Esophagus muscularis mucosa (tissue), 4 donors: Measurements from ENCODE around the gene PC. TPM values are rescaled to one million over a fixed set of nuclear protein-coding genes. Genes with fewer than 3 reads are reported as not detected.

Experiments used
- DNase-seq: peaks from one replicate; pipeline ENCODE4 v3.0.0-alpha.2; 2017; ENCODE audit errors: extremely low spot score
- H3K27ac ChIP-seq, 4 donors: fragments of 200-600 bp; sonication (generic); replicated peaks in 1 of 4; 1 replicate in 3 of 4; 2 replicates in 1 of 4; pipeline ENCODE4 v1.5.1; 2016 to 2019; ENCODE audit warnings: mild to moderate bottlenecking in 1 of 4
- H3K27me3 ChIP-seq, 4 donors: fragments of 200-600 bp; sonication (generic); one replicate each; pipeline versions ENCODE4 v1.5.1 to v1.6.0; 2016 to 2019
- H3K36me3 ChIP-seq, 4 donors: fragments of 200-600 bp; sonication (generic); one replicate each; pipeline ENCODE4 v1.5.1; 2016 to 2019
- H3K4me1 ChIP-seq, 4 donors: fragments of 200-600 bp; sonication (generic); one replicate each; pipeline ENCODE4 v1.5.1; 2016 to 2019
- H3K4me3 ChIP-seq, 4 donors: fragments of 200-600 bp; sonication (generic); 1 replicate in 2 of 4; 2 replicates in 2 of 4; pipeline ENCODE4 v1.5.1; 2016 to 2019; ENCODE audit warnings: mild to moderate bottlenecking in 4 of 4, moderate library complexity in 1 of 4
- H3K9me3 ChIP-seq, 4 donors: fragments of 200-600 bp; sonication (generic); 1 replicate in 3 of 4; 2 replicates in 1 of 4; pipeline ENCODE4 v1.5.1; 2016 to 2019
- EP300 ChIP-seq: sonication (generic); formaldehyde crosslinking; IDR thresholded peaks from one replicate; pipeline ENCODE4 v1.6.1; 2017; ENCODE audit warnings: antibody characterized with exemption
- POLR2A ChIP-seq: fragments of 450-650 bp; IDR thresholded peaks from one replicate; pipeline ENCODE4 v1.6.1; 2017; ENCODE audit warnings: antibody characterized with exemption, moderate library complexity, mild to moderate bottlenecking, low read depth
- POLR2AphosphoS5 ChIP-seq, 2 donors: sonication (generic); formaldehyde crosslinking; IDR thresholded peaks; one replicate each; pipeline ENCODE4 v1.6.1; 2017; ENCODE audit warnings: antibody characterized with exemption in 2 of 2
- WGBS: methylation state at CpG from one replicate; pipeline ENCODE4 v1.1.5; 2018; 5-methylcytosine and 5-hydroxymethylcytosine counted together
- intact Hi-C: fragments of 100-400 bp; cut with DNase I; formaldehyde crosslinking; loops from one replicate; pipeline ENCODE4 v1.15.1; 2023
- total RNA-seq, 4 donors: library from RNA; depleted of rRNA; stranded (reverse); fragments of >200 nt; gene quantifications; one replicate each; pipeline versions ENCODE4 v1.1.0 to v1.2.1, GENCODE V29; 2016
- TF ChIP-seq, protein P1 (sequence below), 3 experiments: fragments of 200-600 bp in 2 of 3; fragments of 450-650 bp in 1 of 3; sonication (generic) in 2 of 3; IDR thresholded peaks; one replicate each; pipeline ENCODE4 v1.5.1; 2017 to 2019; ENCODE audit warnings: antibody characterized with exemption in 3 of 3, mild to moderate bottlenecking in 2 of 3, moderate library complexity in 1 of 3

Gene PC
- total RNA-seq, 4 donors from 2014 or later: 2.1 to 5.5 (median 5.1) TPM

GRCh38 chr11:66987158-66987620 is 29.0 kb upstream of the PC start:
- TF ChIP-seq EP300: no peak
- no peak for TF ChIP-seq POLR2AphosphoS5 (IDR thresholded peaks at IDR 0.05)
- TF ChIP-seq, protein P1, sequence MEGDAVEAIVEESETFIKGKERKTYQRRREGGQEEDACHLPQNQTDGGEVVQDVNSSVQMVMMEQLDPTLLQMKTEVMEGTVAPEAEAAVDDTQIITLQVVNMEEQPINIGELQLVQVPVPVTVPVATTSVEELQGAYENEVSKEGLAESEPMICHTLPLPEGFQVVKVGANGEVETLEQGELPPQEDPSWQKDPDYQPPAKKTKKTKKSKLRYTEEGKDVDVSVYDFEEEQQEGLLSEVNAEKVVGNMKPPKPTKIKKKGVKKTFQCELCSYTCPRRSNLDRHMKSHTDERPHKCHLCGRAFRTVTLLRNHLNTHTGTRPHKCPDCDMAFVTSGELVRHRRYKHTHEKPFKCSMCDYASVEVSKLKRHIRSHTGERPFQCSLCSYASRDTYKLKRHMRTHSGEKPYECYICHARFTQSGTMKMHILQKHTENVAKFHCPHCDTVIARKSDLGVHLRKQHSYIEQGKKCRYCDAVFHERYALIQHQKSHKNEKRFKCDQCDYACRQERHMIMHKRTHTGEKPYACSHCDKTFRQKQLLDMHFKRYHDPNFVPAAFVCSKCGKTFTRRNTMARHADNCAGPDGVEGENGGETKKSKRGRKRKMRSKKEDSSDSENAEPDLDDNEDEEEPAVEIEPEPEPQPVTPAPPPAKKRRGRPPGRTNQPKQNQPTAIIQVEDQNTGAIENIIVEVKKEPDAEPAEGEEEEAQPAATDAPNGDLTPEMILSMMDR (IDR thresholded peaks at IDR 0.05): no peak
- no peak for TF ChIP-seq POLR2A
- no peak overlapping the region for H3K4me3 ChIP-seq
- H3K27me3 ChIP-seq: no peaks in the 10 kb centered on the region
- 55% methylated on average over 3 of the region's 6 CpGs for WGBS
- H3K9me3 ChIP-seq: no peaks in the 10 kb centered on the region
- no peak for DNase-seq
- no peaks in the 10 kb centered on the region for H3K36me3 ChIP-seq
- intact Hi-C loops: no loop called here
- no peak overlapping the region for H3K27ac ChIP-seq
- H3K4me1 ChIP-seq: peaks cover 7 to 19% (median 9%) of the 10 kb centered on the region in 4 donors

GRCh38 chr11:66986178-66986545 is 28.0 kb upstream of the PC start:
- TF ChIP-seq EP300 (no peak), POLR2AphosphoS5 (IDR thresholded peaks at IDR 0.05) (no peak), POLR2A (no peak)
- H3K4me3 ChIP-seq: no peak overlapping the region
- 83% methylated on average over 3 of the region's 7 CpGs for WGBS
- no peak overlapping the region for H3K27ac ChIP-seq
- DNase-seq: no peak
- no peaks in the 10 kb centered on the region for H3K9me3 ChIP-seq
- peaks cover 15 to 29% (median 18%) of the 10 kb centered on the region in 4 donors for H3K4me1 ChIP-seq
- intact Hi-C loops: no loop called here
- H3K36me3 ChIP-seq: no peaks in the 10 kb centered on the region
- H3K27me3 ChIP-seq: no peaks in the 10 kb centered on the region

- TF ChIP-seq EP300 (no peak), POLR2A (no peak), POLR2AphosphoS5 (IDR thresholded peaks at IDR 0.05) (no peak)
- TF ChIP-seq, protein P1 (IDR thresholded peaks at IDR 0.05): no peak
- WGBS: 79% methylated on average over 6 of the region's 8 CpGs
- H3K4me3 ChIP-seq: no peak overlapping the region
Observed at GRCh38 chr11:66985508-66986177, 27.5 kb upstream of the PC start.

GRCh38 chr11:66983275-66983924 is 25.2 kb upstream of the PC start:
- H3K4me3 ChIP-seq: no peak overlapping the region
- H3K9me3 ChIP-seq: peaks cover 0 to 8% (median 5%) of the 10 kb centered on the region in 4 donors
- 81% methylated on average over 5 of the region's 5 CpGs for whole genome bisulfite sequencing
- intact Hi-C loops: no loop called here
- H3K27ac ChIP-seq: no peak overlapping the region
- TF ChIP-seq POLR2AphosphoS5 (IDR thresholded peaks at IDR 0.05) (no peak), POLR2A (no peak), EP300 (no peak)
- TF ChIP-seq, protein P1 (IDR thresholded peaks at IDR 0.05): no peak
- H3K4me1 ChIP-seq: peaks cover 15 to 29% (median 19%) of the 10 kb centered on the region in 4 donors
- no peaks in the 10 kb centered on the region for H3K36me3 ChIP-seq
- DNase-seq: no peak
- H3K27me3 ChIP-seq: no peaks in the 10 kb centered on the region

More at GRCh38 chr11:66985508-66986177, 27.5 kb upstream of the PC start:
- peaks cover 15 to 29% (median 19%) of the 10 kb centered on the region in 4 donors for H3K4me1 ChIP-seq
- no peak for DNase-seq
- intact Hi-C loops: no loop called here
- H3K9me3 ChIP-seq: no peaks in the 10 kb centered on the region
- no peaks in the 10 kb centered on the region for H3K36me3 ChIP-seq
- no peak overlapping the region for H3K27ac ChIP-seq
- H3K27me3 ChIP-seq: no peaks in the 10 kb centered on the region

GRCh38 chr11:66981976-66982578 is 23.9 kb upstream of the PC start:
- no peak for DNase-seq
- Histone ChIP-seq H3K9me3 (peaks cover 0 to 8% (median 5%) of the 10 kb centered on the region in 4 donors), H3K36me3 (no peaks in the 10 kb centered on the region), H3K27me3 (no peaks in the 10 kb centered on the region), H3K4me3 (no peak overlapping the region), H3K27ac (no peak overlapping the region), H3K4me1 (peaks cover 15 to 29% (median 19%) of the 10 kb centered on the region in 4 donors)
- TF ChIP-seq POLR2AphosphoS5 (IDR thresholded peaks at IDR 0.05): peak in 1 of 2 donors; percentile 24
- no peak for TF ChIP-seq POLR2A
- 15% methylated on average over 9 of the region's 9 CpGs for WGBS
- intact Hi-C loops: no loop called here
